GM12873 (cell line): Measurements from ENCODE around the gene SLTM.

Source experiments
- TF ChIP-seq, protein P1 (sequence below): IDR thresholded peaks from 2 replicates; pipeline ENCODE4 v1.5.1; 2012; ENCODE audit warnings: low read depth, mild to moderate bottlenecking, moderate library complexity, low read length, control low read depth; ENCODE audit not compliant: insufficient read depth; ENCODE audit errors: missing control alignments

Gene SLTM

DNA sequence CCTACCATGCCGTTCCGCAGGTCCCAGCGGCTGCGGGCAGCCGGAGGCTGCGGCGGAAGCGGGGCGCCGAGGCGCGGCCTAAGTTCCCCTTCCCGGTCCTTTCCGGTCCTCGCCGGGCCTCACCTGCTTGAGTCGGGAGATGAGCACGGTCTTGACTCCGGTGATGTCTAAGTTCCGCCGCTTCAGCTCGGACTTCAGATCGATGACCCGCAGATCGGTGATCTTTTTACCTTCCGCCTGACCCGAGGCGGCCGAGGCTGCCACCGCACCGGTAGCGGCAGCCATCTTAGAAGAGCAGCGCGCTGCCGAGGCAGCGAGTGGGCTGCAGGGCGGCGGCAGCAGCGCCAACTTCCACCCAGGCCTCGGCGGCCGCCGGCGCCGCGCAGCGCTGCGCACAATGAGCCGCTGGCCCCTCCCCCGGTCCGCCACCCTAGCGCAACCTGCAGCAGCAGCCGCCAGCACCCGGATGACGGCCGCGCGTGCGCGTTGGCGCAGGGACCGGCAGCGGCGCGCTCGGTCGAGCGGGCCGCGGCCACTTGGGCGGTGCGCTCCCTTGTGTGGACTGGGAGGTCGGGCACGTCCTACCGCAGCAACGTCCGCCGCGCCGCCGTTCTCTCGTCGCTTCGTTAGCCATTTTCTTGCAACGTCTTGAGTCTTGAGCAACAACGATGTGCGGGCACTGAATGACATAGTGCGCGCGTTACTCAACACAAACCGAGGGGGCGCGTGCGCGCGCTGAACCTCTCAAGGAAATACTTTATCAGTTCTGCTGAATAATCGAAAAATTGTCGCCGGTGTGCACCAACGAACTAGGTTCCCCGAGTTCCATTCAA lies at the start of gene SLTM:
SLTM (minus strand) TSS at position 399 of the 833 bp plus-strand sequence; CDS start at position 285, 114 bp downstream.
- TF ChIP-seq, protein P1, sequence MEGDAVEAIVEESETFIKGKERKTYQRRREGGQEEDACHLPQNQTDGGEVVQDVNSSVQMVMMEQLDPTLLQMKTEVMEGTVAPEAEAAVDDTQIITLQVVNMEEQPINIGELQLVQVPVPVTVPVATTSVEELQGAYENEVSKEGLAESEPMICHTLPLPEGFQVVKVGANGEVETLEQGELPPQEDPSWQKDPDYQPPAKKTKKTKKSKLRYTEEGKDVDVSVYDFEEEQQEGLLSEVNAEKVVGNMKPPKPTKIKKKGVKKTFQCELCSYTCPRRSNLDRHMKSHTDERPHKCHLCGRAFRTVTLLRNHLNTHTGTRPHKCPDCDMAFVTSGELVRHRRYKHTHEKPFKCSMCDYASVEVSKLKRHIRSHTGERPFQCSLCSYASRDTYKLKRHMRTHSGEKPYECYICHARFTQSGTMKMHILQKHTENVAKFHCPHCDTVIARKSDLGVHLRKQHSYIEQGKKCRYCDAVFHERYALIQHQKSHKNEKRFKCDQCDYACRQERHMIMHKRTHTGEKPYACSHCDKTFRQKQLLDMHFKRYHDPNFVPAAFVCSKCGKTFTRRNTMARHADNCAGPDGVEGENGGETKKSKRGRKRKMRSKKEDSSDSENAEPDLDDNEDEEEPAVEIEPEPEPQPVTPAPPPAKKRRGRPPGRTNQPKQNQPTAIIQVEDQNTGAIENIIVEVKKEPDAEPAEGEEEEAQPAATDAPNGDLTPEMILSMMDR = peak; percentile 43

DNA sequence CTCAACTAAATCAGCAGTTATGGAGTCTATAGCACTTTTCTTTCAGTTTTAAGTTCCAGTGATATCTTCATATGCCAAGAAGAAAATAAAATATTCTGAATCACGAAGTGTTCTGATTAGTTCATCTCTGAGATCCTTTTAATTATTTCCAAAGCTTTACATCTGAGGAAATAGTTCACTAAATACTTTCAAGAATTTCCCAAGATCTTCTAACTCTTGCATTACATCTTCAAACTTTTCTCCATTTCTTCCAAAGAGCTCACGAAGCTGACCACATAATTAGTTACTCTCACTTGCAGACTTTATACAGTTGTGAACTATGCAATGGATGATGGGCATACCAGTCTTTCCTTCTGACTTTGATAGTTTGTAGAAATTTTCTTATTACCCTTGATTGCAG lies 49.8 kb upstream of the SLTM start:
- TF ChIP-seq, protein P1 = no peak

DNA sequence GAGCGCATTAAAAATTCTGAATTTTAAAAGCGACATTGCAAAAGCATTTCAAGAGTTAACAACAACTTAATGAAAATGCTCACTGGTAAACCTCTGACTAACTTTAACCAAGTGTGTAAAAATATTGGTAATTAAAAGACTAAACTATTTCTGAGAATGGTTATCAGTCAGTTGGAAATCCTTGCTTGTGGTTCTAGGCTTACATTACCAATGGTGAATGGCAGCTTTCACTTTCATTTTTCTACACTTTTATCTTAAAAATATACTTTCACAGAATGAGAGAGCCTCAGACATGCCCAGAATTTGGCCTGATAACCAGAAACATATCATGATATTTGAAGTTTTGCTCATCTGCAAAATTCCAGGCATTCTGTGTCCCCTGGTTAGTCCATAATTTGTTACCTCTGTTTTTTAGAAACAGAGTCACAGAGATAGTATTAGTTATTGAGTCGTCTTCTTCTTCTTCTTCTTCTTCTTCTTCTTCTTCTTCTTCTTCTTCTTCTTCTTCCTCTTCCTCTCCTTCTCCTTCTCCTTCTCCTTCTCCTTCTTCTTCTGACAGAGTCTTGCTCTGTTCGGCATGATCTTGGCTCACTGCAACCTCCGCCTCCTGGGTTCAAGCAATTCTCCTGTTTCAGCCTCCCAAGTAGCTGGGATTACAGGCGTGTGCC lies 48.5 kb upstream of the SLTM start:
- TF ChIP-seq, protein P1 = no peak

DNA sequence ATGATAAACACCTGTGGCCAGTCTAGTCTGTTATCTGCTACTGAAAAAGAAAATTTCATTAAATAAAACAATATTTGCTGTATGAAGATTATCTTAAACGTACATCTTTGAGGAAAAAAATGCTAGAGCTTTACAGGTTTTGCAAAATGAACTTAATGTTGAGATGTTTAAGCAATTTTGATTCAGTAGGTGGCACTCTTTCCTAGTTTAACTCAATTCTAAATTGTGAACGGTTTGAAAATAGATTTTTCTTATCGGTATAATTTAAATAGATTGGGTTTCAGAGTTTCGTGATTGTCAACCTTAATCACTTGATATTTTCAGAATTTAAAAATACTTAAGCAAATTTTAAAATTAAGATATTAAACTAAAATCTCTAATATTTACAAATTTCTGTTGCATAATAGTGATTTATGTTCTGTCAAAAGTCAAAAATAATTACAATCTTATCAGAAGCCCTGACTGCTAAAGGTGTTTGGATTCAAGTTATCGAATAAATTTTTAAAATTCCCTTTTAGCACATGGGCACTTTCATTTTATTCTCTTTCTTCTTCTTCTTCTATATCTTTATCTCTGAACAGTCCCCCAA lies 47.0 kb upstream of the SLTM start:
- TF ChIP-seq, protein P1 = peak; percentile 35

DNA sequence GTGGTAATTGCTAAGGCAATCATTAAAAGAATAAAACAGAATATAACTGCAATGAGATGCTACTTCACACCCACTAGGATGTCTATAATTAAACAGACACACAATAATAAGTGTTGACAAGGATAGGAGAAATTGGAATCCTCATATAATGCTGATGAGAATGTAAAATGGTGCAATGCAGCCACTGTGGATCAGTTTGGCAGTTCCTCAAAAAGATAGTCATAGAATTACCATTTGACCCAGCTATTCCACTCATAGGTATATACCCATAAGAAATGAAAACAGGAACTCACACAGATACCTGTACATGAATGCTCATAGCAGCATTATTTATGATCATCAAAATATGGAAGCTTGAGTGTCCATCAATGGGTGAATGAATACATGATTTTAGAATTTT lies 44.4 kb upstream of the SLTM start:
- TF ChIP-seq, protein P1 = no peak

DNA sequence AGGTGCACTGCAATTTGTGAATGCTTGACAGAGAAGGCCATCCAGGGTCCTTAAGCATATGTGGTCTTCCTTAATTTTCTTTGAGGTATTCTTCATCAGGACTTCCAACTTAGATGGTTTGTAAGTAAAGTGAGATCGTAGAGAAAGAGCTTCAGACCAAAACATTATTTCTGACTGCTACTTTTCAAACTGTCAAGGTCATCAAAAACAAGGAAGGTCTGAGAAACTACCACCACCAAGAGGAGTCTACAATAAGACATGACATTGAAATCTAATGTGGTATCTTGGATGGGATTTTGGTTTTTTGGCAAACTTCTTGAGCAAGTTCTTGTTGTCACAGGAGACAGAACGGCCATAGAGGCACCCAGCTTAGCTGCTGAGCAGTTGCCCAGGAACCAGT lies 34.0 kb upstream of the SLTM start:
- TF ChIP-seq, protein P1 = no peak

DNA sequence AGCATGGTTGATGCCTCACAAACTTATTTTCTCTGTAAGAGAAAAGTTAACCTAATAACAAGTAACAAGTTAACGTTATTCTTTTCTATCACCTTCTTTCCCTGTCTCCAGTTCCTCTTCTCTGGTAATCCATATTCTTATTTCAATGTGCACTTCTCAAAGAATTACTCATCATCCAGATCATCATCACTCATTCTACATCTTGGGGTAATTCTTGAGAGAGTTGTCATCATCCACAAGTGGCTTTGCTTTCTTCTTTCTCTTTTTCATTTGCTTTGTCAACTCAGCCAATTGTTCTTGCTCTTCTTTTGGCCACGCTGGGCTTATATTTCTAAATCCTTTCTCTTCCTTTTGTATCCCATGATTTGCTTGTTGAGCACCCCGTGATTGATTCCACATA lies 33.2 kb upstream of the SLTM start:
- TF ChIP-seq, protein P1 = no peak
